ENCODE data around the gene PSMA6.
"Not testable (repeated sequence)": the region's sequence is repeated elsewhere in the genome, so short reads cannot be mapped to it uniquely, and the experiment has no call there.

Gene PSMA6

GRCh38 chr14:35292051-35292769 is at the start of gene PSMA6:
Gene PSMA6, plus strand, starts transcription at chr14:35292382. Its CDS starts 95 bp downstream, at chr14:35292477.
- peak; percentile 99 for DNase-seq (ENCODE audit: low read depth)

- DNase-seq (ENCODE audit: low read depth), result no peak
These were observed 49.4 kb upstream of the PSMA6 start for GRCh38 chr14:35242599-35243311.

- DNase-seq (ENCODE audit: low read depth), result no peak
These were observed 48.2 kb upstream of the PSMA6 start for GRCh38 chr14:35243956-35244355.

- no peak for DNase-seq (ENCODE audit: low read depth)
These were observed 47.6 kb upstream of the PSMA6 start for GRCh38 chr14:35244542-35244941.

- no peak for DNase-seq (ENCODE audit: low read depth)
These were observed 47.1 kb upstream of the PSMA6 start for GRCh38 chr14:35245051-35245450.

- DNase-seq (ENCODE audit: low read depth), result no peak
These were observed 44.3 kb upstream of the PSMA6 start for GRCh38 chr14:35247777-35248475.

- no peak for DNase-seq (ENCODE audit: low read depth)
These were observed 43.8 kb upstream of the PSMA6 start for GRCh38 chr14:35248476-35248788.

- no peak for DNase-seq (ENCODE audit: low read depth)
These were observed 41.9 kb upstream of the PSMA6 start for GRCh38 chr14:35250319-35250718.

GRCh38 chr14:35252451-35252868 is 39.7 kb upstream of the PSMA6 start:
- no peak for DNase-seq (ENCODE audit: low read depth)

- not testable (repeated sequence) for DNase-seq (ENCODE audit: low read depth)
These were observed 39.1 kb upstream of the PSMA6 start for GRCh38 chr14:35253056-35253455.

GRCh38 chr14:35254034-35254622 is 38.1 kb upstream of the PSMA6 start:
- DNase-seq (ENCODE audit: low read depth), result not testable (repeated sequence)

- no peak for DNase-seq (ENCODE audit: low read depth)
These were observed 37.4 kb upstream of the PSMA6 start for GRCh38 chr14:35254736-35255135.

GRCh38 chr14:35255711-35256110 is 36.5 kb upstream of the PSMA6 start:
- DNase-seq (ENCODE audit: low read depth), result no peak

GRCh38 chr14:35257809-35258208 is 34.4 kb upstream of the PSMA6 start:
- no peak for DNase-seq (ENCODE audit: low read depth)

- no peak for DNase-seq (ENCODE audit: low read depth)
These were observed 33.8 kb upstream of the PSMA6 start for GRCh38 chr14:35258420-35258819.

GRCh38 chr14:35261774-35262173 is 30.4 kb upstream of the PSMA6 start:
- DNase-seq (ENCODE audit: low read depth), result peak; percentile 15

- no peak for DNase-seq (ENCODE audit: low read depth)
These were observed 29.7 kb upstream of the PSMA6 start for GRCh38 chr14:35262436-35262835.

- no peak for DNase-seq (ENCODE audit: low read depth)
These were observed 23.2 kb upstream of the PSMA6 start for GRCh38 chr14:35268946-35269345.

- DNase-seq (ENCODE audit: low read depth), result no peak
These were observed 17.4 kb upstream of the PSMA6 start for GRCh38 chr14:35274805-35275204.

- DNase-seq (ENCODE audit: low read depth), result no peak
These were observed 15.0 kb upstream of the PSMA6 start for GRCh38 chr14:35277179-35277578.

GRCh38 chr14:35279369-35279768 is 12.8 kb upstream of the PSMA6 start:
- DNase-seq (ENCODE audit: low read depth), result no peak

- no peak for DNase-seq (ENCODE audit: low read depth)
These were observed 10.8 kb upstream of the PSMA6 start for GRCh38 chr14:35281341-35281740.

GRCh38 chr14:35284506-35284905 is 7.7 kb upstream of the PSMA6 start:
- no peak for DNase-seq (ENCODE audit: low read depth)
